Heart left ventricle (tissue), 13 donors: ENCODE data around the gene GPC3.

Source experiments
- POLR2A ChIP-seq, 2 donors: fragments of 450-650 bp; IDR thresholded peaks; one replicate each; pipeline ENCODE4 v1.6.1; 2017; ENCODE audit warnings: antibody characterized with exemption in 2 of 2, mild to moderate bottlenecking in 2 of 2, moderate library complexity in 2 of 2
- TF ChIP-seq, protein P1 (sequence below), 12 donors: fragments of 200-600 bp; sonication (generic) in 4 of 12; IDR thresholded peaks; one replicate each; pipeline versions ENCODE4 v1.5.0 to v1.8.0; 2018 to 2022; ENCODE audit warnings: antibody characterized with exemption in 12 of 12, mild to moderate bottlenecking in 5 of 12
- donor health status: ischemic (EF 13 %, LVEDD 7.1; RV severe dilation, severe dysfunction).
- donor health status: DM: no; HTN: yes; CAD: no.
- donor health status: DM: no; HTN: no; CAD: no.
- donor health status: ischemic (EF 25% LVEDD 6.9; RV normal size, moderate dysfunction).
- donor health status: ischemic (EF 25% LVEDD 5.7; RV mildly dilated, moderate dysfunction).
- donor health status: ischemic (EF 35%, LVEDD 5.7; RV mildly dilated, moderate dysfunction).
- donor health status: nonischemic (EF 11% LVEDD 7.7; RV severe dilation, severe dysfunction).
- donor health status: DM: yes; HTN: yes; CAD: no.
- donor health status: PGD.
- donor health status: ischemic (EF 29% LVEDD 5.4; RV normal size, mild dysfunction).
- donor health status: nonischemic (EF 23%, LVEDD 6.1; RV moderate dilation, normal function).

- TF ChIP-seq, protein P1, sequence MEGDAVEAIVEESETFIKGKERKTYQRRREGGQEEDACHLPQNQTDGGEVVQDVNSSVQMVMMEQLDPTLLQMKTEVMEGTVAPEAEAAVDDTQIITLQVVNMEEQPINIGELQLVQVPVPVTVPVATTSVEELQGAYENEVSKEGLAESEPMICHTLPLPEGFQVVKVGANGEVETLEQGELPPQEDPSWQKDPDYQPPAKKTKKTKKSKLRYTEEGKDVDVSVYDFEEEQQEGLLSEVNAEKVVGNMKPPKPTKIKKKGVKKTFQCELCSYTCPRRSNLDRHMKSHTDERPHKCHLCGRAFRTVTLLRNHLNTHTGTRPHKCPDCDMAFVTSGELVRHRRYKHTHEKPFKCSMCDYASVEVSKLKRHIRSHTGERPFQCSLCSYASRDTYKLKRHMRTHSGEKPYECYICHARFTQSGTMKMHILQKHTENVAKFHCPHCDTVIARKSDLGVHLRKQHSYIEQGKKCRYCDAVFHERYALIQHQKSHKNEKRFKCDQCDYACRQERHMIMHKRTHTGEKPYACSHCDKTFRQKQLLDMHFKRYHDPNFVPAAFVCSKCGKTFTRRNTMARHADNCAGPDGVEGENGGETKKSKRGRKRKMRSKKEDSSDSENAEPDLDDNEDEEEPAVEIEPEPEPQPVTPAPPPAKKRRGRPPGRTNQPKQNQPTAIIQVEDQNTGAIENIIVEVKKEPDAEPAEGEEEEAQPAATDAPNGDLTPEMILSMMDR (IDR thresholded peaks at IDR 0.05): no peak
- TF ChIP-seq POLR2A (IDR thresholded peaks at IDR 0.05): no peak
Measured at GRCh38 chrX:133789829-133790228, 195.6 kb downstream of the GPC3 start.
